HL-60 (cell line): ENCODE data around the gene DENND2D.
A peak's percentile ranks its signal among the peaks of the same experiment; 100 is the strongest.

ENCODE experiments used
- DNase-seq, 2 experiments: peaks; one replicate each; pipeline ENCODE4 v3.0.0-alpha.2; 2010 to 2020; ENCODE audit warnings: low read depth in 1 of 2, low spot score in 1 of 2
- H3K27ac ChIP-seq: fragments of 250-450 bp; sonication (Bioruptor Pico); replicated peaks from 2 replicates; pipeline ENCODE4 v1.5.1; 2020; ENCODE audit warnings: mild to moderate bottlenecking, moderate library complexity
- H3K27me3 ChIP-seq: fragments of 250-450 bp; sonication (Bioruptor Pico); 2 replicates; pipeline ENCODE4 v1.5.1; 2021; ENCODE audit warnings: mild to moderate bottlenecking, moderate library complexity; ENCODE audit not compliant: insufficient read depth, poor library complexity, severe bottlenecking
- H3K4me3 ChIP-seq: replicated peaks from 2 replicates; pipeline ENCODE4 v1.5.1; 2011; ENCODE audit warnings: mild to moderate bottlenecking, control low read depth, low read length; ENCODE audit not compliant: insufficient read depth
- GABPA ChIP-seq: IDR thresholded peaks from 2 replicates; pipeline ENCODE4 v1.6.1; 2012; ENCODE audit warnings: low read depth
- POLR2AphosphoS5 ChIP-seq: IDR thresholded peaks from 2 replicates; pipeline ENCODE4 v1.6.1; 2012; ENCODE audit warnings: low read depth
- SPI1 ChIP-seq: IDR thresholded peaks from 2 replicates; pipeline ENCODE4 v1.6.1; 2012; ENCODE audit warnings: low read depth, mild to moderate bottlenecking, borderline replicate concordance
- TF ChIP-seq, protein P1 (sequence below): IDR thresholded peaks from one replicate; pipeline ENCODE4 v1.5.1; 2011; ENCODE audit warnings: low read length, control low read depth, inconsistent platforms; ENCODE audit not compliant: insufficient read depth
- TF ChIP-seq, protein P2 (sequence below): IDR thresholded peaks from 2 replicates; pipeline ENCODE4 v1.6.1; 2012; ENCODE audit warnings: low read depth; ENCODE audit not compliant: insufficient replicate concordance

Gene DENND2D

DNA sequence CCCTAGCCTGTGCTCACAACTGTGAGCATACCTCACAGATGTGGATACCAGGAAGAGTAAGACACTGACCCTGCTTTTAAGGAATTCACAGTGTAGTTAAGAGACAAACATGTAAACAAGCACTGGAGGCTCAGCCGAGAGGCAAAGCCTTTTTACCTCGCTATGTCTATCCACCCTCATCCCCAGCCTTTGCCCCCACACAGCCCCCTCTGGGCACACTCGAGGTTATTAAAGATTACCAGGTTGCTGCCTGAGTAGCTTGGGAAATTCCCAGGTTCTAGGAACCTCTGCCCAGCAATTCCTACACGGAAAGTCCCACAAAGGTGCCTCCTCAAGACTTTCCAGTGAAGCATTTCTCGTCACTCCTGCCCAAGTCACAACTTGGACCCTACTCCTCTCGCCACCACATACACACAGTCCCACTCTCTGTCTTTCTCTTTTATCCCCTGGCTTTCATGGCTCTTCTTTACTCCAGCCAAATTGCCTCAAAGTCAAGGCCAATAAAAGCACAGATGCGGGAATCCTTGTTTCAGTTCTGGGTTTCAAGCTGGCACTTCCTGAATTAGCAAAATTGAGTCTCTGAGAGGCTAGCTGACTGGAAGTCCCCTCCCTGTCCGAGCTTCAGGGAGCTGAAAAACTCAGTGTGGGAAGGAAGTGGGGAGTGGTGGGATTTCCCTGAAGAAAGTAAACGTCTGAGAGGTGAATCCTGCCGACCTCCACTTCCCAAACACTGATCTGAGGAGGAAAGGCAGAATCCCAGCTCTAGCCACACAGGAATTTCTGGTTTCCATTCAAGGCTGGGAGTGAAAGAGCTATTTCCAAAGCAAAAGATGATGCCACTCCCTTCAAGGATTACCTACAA lies 7.6 kb downstream of the DENND2D start:
- Histone ChIP-seq H3K27me3 (no peaks in the 10 kb centered on the region), H3K4me3 (no peak overlapping the region), H3K27ac (peak overlapping the region; percentile 42)
- TF ChIP-seq POLR2AphosphoS5 = no peak
- TF ChIP-seq GABPA = no peak
- TF ChIP-seq SPI1 = peak; percentile 80
- TF ChIP-seq, protein P1, sequence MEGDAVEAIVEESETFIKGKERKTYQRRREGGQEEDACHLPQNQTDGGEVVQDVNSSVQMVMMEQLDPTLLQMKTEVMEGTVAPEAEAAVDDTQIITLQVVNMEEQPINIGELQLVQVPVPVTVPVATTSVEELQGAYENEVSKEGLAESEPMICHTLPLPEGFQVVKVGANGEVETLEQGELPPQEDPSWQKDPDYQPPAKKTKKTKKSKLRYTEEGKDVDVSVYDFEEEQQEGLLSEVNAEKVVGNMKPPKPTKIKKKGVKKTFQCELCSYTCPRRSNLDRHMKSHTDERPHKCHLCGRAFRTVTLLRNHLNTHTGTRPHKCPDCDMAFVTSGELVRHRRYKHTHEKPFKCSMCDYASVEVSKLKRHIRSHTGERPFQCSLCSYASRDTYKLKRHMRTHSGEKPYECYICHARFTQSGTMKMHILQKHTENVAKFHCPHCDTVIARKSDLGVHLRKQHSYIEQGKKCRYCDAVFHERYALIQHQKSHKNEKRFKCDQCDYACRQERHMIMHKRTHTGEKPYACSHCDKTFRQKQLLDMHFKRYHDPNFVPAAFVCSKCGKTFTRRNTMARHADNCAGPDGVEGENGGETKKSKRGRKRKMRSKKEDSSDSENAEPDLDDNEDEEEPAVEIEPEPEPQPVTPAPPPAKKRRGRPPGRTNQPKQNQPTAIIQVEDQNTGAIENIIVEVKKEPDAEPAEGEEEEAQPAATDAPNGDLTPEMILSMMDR = no peak
- DNase-seq = peak in 1 of 2 experiments; percentile 33

DNA sequence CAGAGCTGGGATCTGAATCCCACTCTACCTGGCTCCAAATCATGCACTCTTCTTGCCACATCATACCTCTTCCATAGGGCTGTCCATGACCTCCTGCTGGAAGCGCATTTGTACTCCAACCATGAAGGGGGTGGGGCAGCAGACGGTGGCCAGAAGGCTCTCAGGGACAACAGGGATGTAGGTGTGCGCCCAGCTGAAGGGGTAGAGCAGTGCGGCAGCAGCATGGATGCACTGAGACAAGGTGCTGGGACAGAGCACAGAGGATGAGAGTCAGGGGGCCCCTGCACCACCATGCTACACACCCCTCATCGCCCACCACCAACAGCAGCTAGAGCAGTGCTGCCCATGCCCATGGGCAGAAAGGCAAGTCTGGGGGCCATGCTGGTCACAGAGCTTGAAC lies 8.4 kb downstream of the DENND2D start:
- Histone ChIP-seq H3K27me3 (no peaks in the 10 kb centered on the region), H3K4me3 (no peak overlapping the region), H3K27ac (peak overlapping the region; percentile 42)
- no peak for TF ChIP-seq GABPA
- no peak for TF ChIP-seq POLR2AphosphoS5
- TF ChIP-seq, protein P1 = no peak
- TF ChIP-seq SPI1 = no peak
- TF ChIP-seq, protein P2, sequence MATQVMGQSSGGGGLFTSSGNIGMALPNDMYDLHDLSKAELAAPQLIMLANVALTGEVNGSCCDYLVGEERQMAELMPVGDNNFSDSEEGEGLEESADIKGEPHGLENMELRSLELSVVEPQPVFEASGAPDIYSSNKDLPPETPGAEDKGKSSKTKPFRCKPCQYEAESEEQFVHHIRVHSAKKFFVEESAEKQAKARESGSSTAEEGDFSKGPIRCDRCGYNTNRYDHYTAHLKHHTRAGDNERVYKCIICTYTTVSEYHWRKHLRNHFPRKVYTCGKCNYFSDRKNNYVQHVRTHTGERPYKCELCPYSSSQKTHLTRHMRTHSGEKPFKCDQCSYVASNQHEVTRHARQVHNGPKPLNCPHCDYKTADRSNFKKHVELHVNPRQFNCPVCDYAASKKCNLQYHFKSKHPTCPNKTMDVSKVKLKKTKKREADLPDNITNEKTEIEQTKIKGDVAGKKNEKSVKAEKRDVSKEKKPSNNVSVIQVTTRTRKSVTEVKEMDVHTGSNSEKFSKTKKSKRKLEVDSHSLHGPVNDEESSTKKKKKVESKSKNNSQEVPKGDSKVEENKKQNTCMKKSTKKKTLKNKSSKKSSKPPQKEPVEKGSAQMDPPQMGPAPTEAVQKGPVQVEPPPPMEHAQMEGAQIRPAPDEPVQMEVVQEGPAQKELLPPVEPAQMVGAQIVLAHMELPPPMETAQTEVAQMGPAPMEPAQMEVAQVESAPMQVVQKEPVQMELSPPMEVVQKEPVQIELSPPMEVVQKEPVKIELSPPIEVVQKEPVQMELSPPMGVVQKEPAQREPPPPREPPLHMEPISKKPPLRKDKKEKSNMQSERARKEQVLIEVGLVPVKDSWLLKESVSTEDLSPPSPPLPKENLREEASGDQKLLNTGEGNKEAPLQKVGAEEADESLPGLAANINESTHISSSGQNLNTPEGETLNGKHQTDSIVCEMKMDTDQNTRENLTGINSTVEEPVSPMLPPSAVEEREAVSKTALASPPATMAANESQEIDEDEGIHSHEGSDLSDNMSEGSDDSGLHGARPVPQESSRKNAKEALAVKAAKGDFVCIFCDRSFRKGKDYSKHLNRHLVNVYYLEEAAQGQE = no peak
- no peak for DNase-seq

DNA sequence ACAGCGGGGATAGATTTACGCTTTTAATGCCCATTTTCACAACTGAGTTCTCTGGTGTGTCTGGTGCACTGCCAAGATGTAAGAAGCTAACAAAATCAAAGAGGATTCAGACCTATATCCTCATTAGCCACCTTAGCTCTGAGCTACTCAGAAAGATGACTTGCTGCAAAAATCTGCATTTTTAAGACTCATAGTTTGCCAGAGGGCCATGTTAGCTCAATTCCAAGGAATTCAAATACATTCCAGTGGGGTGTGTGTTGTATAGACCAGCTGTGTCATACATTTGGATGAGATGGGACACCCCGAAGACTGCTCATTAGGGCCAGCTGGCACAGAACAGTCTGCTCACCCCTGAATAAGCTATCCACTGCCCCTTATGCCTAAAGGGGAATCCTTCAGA lies 8.9 kb downstream of the DENND2D start:
- Histone ChIP-seq H3K4me3 (no peak overlapping the region), H3K27me3 (no peaks in the 10 kb centered on the region), H3K27ac (peak overlapping the region; percentile 5)
- TF ChIP-seq, protein P1 = no peak
- TF ChIP-seq SPI1 (no peak), POLR2AphosphoS5 (no peak), GABPA (no peak)
- TF ChIP-seq, protein P2 = no peak
- DNase-seq = no peak
